Sigmoid colon (tissue), 7 donors: ENCODE data around the gene UBE2N. TPM values are rescaled to one million over a fixed set of nuclear protein-coding genes. Genes with fewer than 3 reads are reported as not detected.
"Not testable (repeated sequence)": the region's sequence is repeated elsewhere in the genome, so short reads cannot be mapped to it uniquely, and the experiment has no call there.

Experiments
- DNase-seq: peaks from one replicate; pipeline ENCODE4 v3.0.0-alpha.2; 2019
- H3K27ac ChIP-seq, 4 donors: fragments of 200-600 bp; sonication (generic); one replicate each; pipeline ENCODE4 v1.5.1; 2016 to 2019; ENCODE audit warnings: mild to moderate bottlenecking in 1 of 4
- H3K27me3 ChIP-seq, 3 donors: fragments of 200-600 bp; sonication (generic); one replicate each; pipeline ENCODE4 v1.5.1; 2019; ENCODE audit warnings: mild to moderate bottlenecking in 1 of 3
- H3K36me3 ChIP-seq, 4 donors: fragments of 200-600 bp; sonication (generic); one replicate each; pipeline ENCODE4 v1.5.1; 2016 to 2019
- H3K4me1 ChIP-seq, 4 donors: fragments of 200-600 bp; sonication (generic); one replicate each; pipeline ENCODE4 v1.5.1; 2017 to 2019
- H3K4me3 ChIP-seq, 4 donors: fragments of 200-600 bp; sonication (generic); one replicate each; pipeline ENCODE4 v1.5.1; 2017 to 2019; ENCODE audit warnings: mild to moderate bottlenecking in 2 of 4, moderate library complexity in 1 of 4
- H3K9me3 ChIP-seq, 4 donors: fragments of 200-600 bp in 3 of 4; sonication (generic) in 3 of 4; one replicate each; pipeline versions ENCODE4 v1.5.1 to v1.6.1; 2013 to 2019
- EP300 ChIP-seq, 4 donors: sonication (generic); formaldehyde crosslinking; IDR thresholded peaks; one replicate each; pipeline ENCODE4 v1.6.1; 2017; ENCODE audit warnings: antibody characterized with exemption in 4 of 4
- POLR2A ChIP-seq, 2 donors: fragments of 450-650 bp; IDR thresholded peaks; one replicate each; pipeline ENCODE4 v1.6.1; 2016; ENCODE audit warnings: antibody characterized with exemption in 2 of 2, mild to moderate bottlenecking in 2 of 2, moderate library complexity in 2 of 2
- POLR2AphosphoS5 ChIP-seq, 4 donors: sonication (generic); formaldehyde crosslinking; IDR thresholded peaks; one replicate each; pipeline ENCODE4 v1.6.1; 2017; ENCODE audit warnings: antibody characterized with exemption in 4 of 4
- WGBS, 2 donors: extraction: QIAGEN DNeasy Blood & Tissue Kit; methylation state at CpG; one replicate each; pipeline ENCODE4 v1.1.7; 2013; 5-methylcytosine and 5-hydroxymethylcytosine counted together
- intact Hi-C: fragments of 100-400 bp; cut with DNase I; formaldehyde crosslinking; loops from one replicate; pipeline ENCODE4 v1.15.1; 2023
- polyA plus RNA-seq, 3 donors: library from polyadenylated mRNA; stranded (reverse); fragments of 200-250 nt; gene quantifications; one replicate each; pipeline ENCODE4 v1.2.3, GENCODE V29; 2013
- total RNA-seq, 4 donors: library from RNA; depleted of rRNA; stranded (reverse); fragments of >200 nt; gene quantifications; one replicate each; pipeline ENCODE4 v1.1.0, GENCODE V29; 2016
- TF ChIP-seq, protein P1 (sequence below), 4 experiments: fragments of 450-650 bp in 3 of 4; fragments of 200-600 bp in 1 of 4; IDR thresholded peaks; one replicate each; pipeline ENCODE4 v1.5.1; 2016 to 2019; ENCODE audit warnings: antibody characterized with exemption in 4 of 4, mild to moderate bottlenecking in 3 of 4, moderate library complexity in 2 of 4
- donor health status: healthy with polysubstance abuse.
- donor health status: Bipolar disorder and iron deficiency.
- donor health status: healthy.

Gene UBE2N
- total and polyA plus RNA-seq, 7 donors, result 23.0 to 102 (median 28.0) TPM

DNA sequence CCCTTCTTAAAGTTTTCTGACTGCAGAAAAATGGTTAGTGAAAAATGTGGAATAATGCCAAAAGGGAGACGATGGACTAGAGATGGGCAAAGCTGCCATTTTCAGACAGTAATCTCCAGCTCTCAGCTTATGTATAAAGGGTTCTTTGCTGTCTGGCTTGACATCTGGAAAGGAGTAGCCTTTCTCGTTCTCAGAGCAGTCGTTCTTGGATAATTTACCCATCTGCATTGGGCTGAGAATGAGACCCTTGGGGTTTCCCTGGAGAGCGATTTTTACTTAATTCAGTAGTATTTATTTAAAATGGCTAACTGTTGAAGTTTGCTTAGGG is 62.8 kb downstream of the UBE2N start:
- intact Hi-C loops, result loop anchor here (5.0 to 10.0 kb wide), 3 partner anchors 197 to 454 kb away; partner anchors contain the start of gene EEA1
- DNase-seq, result no peak
- H3K9me3 ChIP-seq, result no peaks in the 10 kb centered on the region
- peak overlapping the region; percentile 74 to 93 (median 80) for H3K4me3 ChIP-seq
- no peaks in the 10 kb centered on the region for H3K27me3 ChIP-seq
- peak overlapping the region; percentile 94 to 97 (median 96) for H3K27ac ChIP-seq
- WGBS, 2 donors, result 0 to 1% methylated on average over 4 of the region's 4 CpGs
- TF ChIP-seq POLR2AphosphoS5 (IDR thresholded peaks at IDR 0.05) (no peak), POLR2A (IDR thresholded peaks at IDR 0.05) (no peak), EP300 (IDR thresholded peaks at IDR 0.05) (no peak)
- TF ChIP-seq, protein P1, sequence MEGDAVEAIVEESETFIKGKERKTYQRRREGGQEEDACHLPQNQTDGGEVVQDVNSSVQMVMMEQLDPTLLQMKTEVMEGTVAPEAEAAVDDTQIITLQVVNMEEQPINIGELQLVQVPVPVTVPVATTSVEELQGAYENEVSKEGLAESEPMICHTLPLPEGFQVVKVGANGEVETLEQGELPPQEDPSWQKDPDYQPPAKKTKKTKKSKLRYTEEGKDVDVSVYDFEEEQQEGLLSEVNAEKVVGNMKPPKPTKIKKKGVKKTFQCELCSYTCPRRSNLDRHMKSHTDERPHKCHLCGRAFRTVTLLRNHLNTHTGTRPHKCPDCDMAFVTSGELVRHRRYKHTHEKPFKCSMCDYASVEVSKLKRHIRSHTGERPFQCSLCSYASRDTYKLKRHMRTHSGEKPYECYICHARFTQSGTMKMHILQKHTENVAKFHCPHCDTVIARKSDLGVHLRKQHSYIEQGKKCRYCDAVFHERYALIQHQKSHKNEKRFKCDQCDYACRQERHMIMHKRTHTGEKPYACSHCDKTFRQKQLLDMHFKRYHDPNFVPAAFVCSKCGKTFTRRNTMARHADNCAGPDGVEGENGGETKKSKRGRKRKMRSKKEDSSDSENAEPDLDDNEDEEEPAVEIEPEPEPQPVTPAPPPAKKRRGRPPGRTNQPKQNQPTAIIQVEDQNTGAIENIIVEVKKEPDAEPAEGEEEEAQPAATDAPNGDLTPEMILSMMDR (IDR thresholded peaks at IDR 0.05), result no peak
- peaks cover 4 to 53% (median 29%) of the 10 kb centered on the region in 4 donors for H3K4me1 ChIP-seq
- no peaks in the 10 kb centered on the region for H3K36me3 ChIP-seq

DNA sequence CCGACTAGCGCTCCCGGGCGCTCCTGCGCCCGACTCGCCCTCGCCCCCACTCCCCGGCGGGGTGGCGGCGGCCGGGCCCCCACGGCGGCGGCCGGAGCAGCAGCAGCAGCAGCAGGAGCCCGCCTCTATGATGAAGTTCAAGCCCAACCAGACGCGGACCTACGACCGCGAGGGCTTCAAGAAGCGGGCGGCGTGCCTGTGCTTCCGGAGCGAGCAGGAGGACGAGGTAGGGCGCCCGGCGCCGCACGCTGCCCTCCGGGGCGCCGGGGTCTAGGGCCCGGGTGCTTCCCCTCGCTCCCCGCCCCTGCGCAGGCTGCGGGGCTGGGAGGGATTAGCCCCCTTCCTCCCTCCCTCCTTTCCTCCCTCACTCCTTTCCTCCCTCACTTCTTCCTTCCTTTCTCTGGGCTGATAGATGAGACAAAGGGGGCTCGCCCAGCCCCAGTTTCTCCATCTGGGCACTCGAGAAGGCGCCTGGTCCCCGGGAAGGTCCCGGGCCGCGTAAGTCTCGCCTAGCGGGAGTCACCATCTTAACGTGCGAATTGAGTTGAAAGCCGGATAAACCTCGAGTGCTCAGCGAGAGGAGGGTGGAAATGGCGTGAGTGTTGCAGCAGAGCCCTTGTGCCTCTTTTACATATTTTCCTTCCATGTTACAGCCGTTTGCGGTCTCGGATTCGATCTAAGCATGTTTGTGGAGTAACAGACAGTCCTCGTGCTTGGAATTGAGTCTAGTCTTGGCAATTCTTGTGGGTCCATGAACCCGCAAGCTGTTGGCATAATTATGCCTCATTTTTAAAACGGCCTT is 63.4 kb downstream of the UBE2N start:
- WGBS, 2 donors, result 0% methylated on average over 46 of the region's 64 CpGs
- Histone ChIP-seq H3K4me1 (peaks cover 4 to 48% (median 27%) of the 10 kb centered on the region in 4 donors), H3K27ac (peak overlapping the region; percentile 94 to 97 (median 96)), H3K4me3 (peak overlapping the region; percentile 74 to 93 (median 80))
- H3K9me3 ChIP-seq, H3K36me3 ChIP-seq, H3K27me3 ChIP-seq: not testable (repeated sequence)
- intact Hi-C loops, result loop anchor here (5.0 to 10.0 kb wide), 3 partner anchors 196 to 454 kb away; partner anchors contain the start of gene EEA1
- peak; percentile 73 for DNase-seq
- peak in 3 of 4 donors; percentile 13 to 44 (median 21) for TF ChIP-seq POLR2AphosphoS5 (IDR thresholded peaks at IDR 0.05)

DNA sequence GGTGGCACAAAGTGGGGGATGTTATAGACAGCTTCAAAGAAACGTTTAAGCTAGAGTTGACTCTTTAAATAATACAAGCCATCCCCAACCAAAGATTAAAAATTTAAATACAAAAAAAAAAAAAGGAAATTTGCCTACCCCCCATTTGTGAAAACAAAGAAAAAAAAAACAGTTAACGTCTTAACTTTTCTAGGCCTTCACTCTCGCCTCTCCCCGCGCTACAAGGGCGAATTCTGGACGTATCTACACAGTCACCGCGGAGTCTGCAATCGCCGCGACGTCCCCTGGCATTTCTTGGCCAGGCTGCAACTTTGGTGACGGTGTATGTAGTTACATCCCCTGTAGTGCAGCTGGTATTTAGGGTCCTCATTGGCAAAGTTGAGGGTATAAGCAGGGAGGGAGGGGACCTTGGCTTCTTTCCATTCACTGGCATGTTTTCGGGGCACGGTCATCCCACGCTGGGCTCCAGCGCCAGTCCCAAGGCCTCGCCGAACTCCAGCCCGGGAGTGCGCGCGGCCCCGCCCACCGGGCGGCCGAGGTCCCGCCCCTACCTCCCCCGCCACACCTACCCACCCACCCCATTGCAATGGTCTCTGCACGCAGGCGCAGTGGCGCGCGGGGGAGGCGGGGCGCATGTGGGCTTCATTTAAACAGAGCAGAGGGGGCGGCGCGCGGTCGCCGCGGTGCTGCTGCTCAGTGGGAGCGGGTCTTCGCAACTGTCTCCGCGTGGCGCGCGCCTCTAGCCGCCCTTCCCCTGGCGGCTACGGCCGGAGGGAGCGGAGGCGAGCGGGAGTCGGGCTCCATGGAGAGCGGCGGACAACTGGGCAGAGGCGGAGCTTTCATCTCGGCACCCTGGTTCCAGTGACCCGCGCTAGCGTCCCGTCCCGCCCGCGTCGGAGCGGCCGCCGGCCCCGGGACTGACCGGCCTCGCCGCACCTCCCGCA is 64.2 kb downstream of the UBE2N start, which contains the start of gene NUDT4:
Gene NUDT4, plus strand, starts transcription at position 674 of the 944 bp plus-strand sequence. CDS start 398 bp downstream, outside the sequence.
- DNase-seq, result peak; percentile 99
- peak; percentile 95 to 99 (median 98) for TF ChIP-seq POLR2AphosphoS5 (IDR thresholded peaks at IDR 0.05)
- TF ChIP-seq, protein P1 (IDR thresholded peaks at IDR 0.05), result no peak
- TF ChIP-seq POLR2A (IDR thresholded peaks at IDR 0.05), result peak; percentile 78 to 85
- Histone ChIP-seq H3K9me3 (no peaks in the 10 kb centered on the region), H3K4me3 (peak within 1 kb of the TSS; percentile 74 to 93 (median 80)), H3K36me3 (no peaks in the 10 kb centered on the region), H3K4me1 (peaks cover 4 to 48% (median 27%) of the 10 kb centered on the region in 4 donors), H3K27me3 (no peaks in the 10 kb centered on the region), H3K27ac (peak within 1 kb of the TSS; percentile 94 to 97 (median 96))
- 1 to 2% methylated on average over 63 of the region's 79 CpGs for WGBS, 2 donors
- intact Hi-C loops, result loop anchor here (5.0 to 10.0 kb wide), 3 partner anchors 195 to 453 kb away; partner anchors contain the start of gene EEA1

DNA sequence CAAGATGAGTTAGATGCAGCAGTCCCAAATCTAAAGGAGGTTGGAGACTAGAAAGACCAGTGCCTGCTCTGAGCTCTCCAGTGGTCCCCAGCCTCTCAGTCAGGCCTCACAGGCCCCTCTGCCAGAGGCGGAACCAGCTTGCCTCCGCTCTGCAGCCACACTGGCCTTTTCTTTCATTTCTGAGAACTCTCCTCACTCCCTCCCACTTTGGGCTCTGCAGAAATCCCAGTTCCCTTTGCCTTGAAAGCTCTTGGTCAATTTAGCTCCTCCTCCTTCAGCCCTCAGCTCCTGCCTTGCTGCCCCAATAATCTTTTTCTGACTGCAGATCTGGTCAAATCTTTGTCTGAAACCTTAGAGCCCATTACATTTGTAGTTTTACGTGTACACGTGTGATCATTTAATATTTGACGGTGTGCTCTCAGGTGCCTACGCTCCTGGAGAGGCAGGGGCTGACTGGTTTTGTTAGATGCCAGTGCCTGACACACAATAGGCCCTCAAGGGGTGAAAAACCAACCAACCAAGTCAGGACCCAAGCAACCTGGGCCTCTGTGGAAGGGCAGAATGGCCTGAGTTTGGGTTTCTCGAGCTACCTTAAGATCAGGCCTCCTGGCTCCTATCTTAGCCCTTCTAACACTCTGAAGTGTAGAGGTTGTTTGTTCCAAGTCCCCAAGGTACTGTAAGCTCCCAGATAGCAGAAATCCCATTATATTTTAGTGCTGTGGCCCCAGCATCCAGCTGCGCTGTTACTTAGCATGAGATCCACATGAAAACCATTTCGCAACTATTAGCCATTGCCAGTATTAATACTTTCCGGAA is 65.1 kb downstream of the UBE2N start:
- TF ChIP-seq POLR2AphosphoS5 (IDR thresholded peaks at IDR 0.05), result peak in 2 of 4 donors; percentile 32 to 53
- TF ChIP-seq, protein P1 (IDR thresholded peaks at IDR 0.05), result no peak
- WGBS, 2 donors, result 26 to 68% methylated on average over 10 of the region's 10 CpGs
- no peak for DNase-seq
- H3K4me3 ChIP-seq, result peak overlapping the region in 2 of 4 donors; percentile 77 to 83
- H3K4me1 ChIP-seq, result peaks cover 4 to 40% (median 22%) of the 10 kb centered on the region in 4 donors
- no peaks in the 10 kb centered on the region for H3K36me3 ChIP-seq
- intact Hi-C loops, result loop anchor here (5.0 to 10.0 kb wide), 3 partner anchors 194 to 452 kb away; partner anchors contain the start of gene EEA1
- H3K27me3 ChIP-seq, result no peaks in the 10 kb centered on the region
- no peaks in the 10 kb centered on the region for H3K9me3 ChIP-seq
- peak overlapping the region; percentile 94 to 97 (median 96) for H3K27ac ChIP-seq
